ENCODE results near the gene NPLOC4. TPM values are rescaled to one million over a fixed set of nuclear protein-coding genes. Genes with fewer than 3 reads are reported as not detected.

Gene NPLOC4
- total RNA-seq, 4 donors from 2014 or later, result 176 to 290 (median 263) TPM

DNA sequence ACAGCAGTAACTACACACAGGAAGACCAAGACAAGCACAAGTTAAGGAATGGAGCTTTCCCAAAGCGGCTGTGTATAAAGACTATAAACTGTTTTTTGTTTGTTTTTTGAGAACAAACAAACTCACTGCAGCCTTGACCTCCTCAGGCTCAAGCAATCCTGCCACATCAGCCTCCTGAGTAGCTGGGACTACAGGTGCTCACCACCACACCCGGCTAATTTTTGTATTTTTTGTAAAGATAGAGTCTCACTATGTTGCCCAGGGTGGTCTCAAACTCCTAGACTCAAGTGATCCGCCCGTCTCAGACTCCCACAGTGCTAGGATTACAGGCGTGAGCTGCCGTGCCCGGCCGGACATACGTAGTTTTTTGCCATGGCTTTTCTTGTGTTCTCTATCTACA, 23.5 kb upstream of the NPLOC4 start:
- Histone ChIP-seq H3K27me3 (no peaks in the 10 kb centered on the region), H3K9me3 (no peaks in the 10 kb centered on the region), H3K4me1 (peaks cover 4% of the 10 kb centered on the region in 2 donors), H3K4me3 (no peak overlapping the region), H3K36me3 (peaks cover 0 to 5% of the 10 kb centered on the region in 2 donors), H3K27ac (no peak overlapping the region)
- TF ChIP-seq POLR2A (IDR thresholded peaks at IDR 0.05), result no peak
- TF ChIP-seq, protein P1, sequence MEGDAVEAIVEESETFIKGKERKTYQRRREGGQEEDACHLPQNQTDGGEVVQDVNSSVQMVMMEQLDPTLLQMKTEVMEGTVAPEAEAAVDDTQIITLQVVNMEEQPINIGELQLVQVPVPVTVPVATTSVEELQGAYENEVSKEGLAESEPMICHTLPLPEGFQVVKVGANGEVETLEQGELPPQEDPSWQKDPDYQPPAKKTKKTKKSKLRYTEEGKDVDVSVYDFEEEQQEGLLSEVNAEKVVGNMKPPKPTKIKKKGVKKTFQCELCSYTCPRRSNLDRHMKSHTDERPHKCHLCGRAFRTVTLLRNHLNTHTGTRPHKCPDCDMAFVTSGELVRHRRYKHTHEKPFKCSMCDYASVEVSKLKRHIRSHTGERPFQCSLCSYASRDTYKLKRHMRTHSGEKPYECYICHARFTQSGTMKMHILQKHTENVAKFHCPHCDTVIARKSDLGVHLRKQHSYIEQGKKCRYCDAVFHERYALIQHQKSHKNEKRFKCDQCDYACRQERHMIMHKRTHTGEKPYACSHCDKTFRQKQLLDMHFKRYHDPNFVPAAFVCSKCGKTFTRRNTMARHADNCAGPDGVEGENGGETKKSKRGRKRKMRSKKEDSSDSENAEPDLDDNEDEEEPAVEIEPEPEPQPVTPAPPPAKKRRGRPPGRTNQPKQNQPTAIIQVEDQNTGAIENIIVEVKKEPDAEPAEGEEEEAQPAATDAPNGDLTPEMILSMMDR (IDR thresholded peaks at IDR 0.05 in 4 of 5, conservative IDR thresholded peaks at IDR 0.05 in 1 of 5), result no peak
- DNase-seq, result no peak
- in situ Hi-C loops (cut with MboI; ENCODE audit: low sequenced_read_pairs in 4 of 4), result no loop called here
- no peak for ATAC-seq
- intact Hi-C loops (cut with DNase I; ENCODE audit: low total_unique reads), result no loop called here

DNA sequence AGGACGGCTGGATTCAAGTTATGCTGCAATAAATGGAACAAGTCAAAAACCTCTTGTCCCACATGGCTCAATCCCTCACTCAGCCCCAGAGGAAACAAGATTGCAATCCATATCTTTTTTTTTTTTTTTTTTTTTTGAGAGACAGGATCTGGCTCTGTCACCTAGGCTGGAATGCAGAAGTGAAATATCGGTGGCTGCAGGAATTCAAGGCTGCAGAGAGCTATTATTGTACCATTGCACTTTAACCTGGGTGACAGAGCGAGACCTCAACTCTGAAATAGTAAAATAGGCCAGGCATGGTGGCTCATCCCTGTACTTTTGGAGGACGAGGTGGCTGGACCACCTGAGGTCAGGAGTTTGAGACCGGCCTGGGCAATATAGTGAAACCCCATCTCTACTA, 22.1 kb upstream of the NPLOC4 start:
- no peak for TF ChIP-seq POLR2A (IDR thresholded peaks at IDR 0.05)
- TF ChIP-seq, protein P1 (IDR thresholded peaks at IDR 0.05 in 4 of 5, conservative IDR thresholded peaks at IDR 0.05 in 1 of 5), result no peak
- no peak overlapping the region for H3K27ac ChIP-seq
- DNase-seq, result no peak
- H3K4me3 ChIP-seq, result no peak overlapping the region
- H3K27me3 ChIP-seq, result no peaks in the 10 kb centered on the region
- intact Hi-C loops (cut with DNase I; ENCODE audit: low total_unique reads) (no loop called here), in situ Hi-C loops (cut with MboI; ENCODE audit: low sequenced_read_pairs in 4 of 4) (no loop called here)
- H3K9me3 ChIP-seq, result no peaks in the 10 kb centered on the region
- ATAC-seq, result no peak
- H3K4me1 ChIP-seq, result no peaks in the 10 kb centered on the region
- no peaks in the 10 kb centered on the region for H3K36me3 ChIP-seq

DNA sequence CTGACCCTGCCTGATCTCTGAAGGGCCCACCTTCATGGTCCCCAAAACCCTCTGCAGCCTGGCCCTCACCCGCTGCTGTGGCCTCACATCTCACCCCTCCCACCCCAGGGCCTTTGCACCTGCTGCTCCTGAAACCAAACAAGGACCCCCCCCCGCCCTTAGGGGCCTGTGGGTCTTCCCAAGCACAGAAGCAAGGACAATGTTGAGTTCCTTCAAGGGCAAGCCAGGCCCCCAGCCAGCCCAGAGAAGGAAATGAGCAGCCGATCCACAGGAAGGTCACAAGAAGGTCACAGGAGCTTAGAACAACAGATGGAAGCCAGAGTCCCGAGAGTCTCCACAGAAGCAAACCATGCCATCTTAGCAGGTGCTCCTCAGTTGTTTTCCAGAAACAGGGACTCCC, 19.9 kb upstream of the NPLOC4 start:
- H3K4me3 ChIP-seq, result no peak overlapping the region
- H3K27ac ChIP-seq, result no peak overlapping the region
- no peaks in the 10 kb centered on the region for H3K36me3 ChIP-seq
- peaks cover 0 to 6% (median 4%) of the 10 kb centered on the region in 3 donors for H3K27me3 ChIP-seq
- no peaks in the 10 kb centered on the region for H3K4me1 ChIP-seq
- DNase-seq (no peak), ATAC-seq (no peak)
- intact Hi-C loops (cut with DNase I; ENCODE audit: low total_unique reads) (no loop called here), in situ Hi-C loops (cut with MboI; ENCODE audit: low sequenced_read_pairs in 4 of 4) (no loop called here)
- no peaks in the 10 kb centered on the region for H3K9me3 ChIP-seq
- TF ChIP-seq POLR2A (IDR thresholded peaks at IDR 0.05), result no peak
- TF ChIP-seq, protein P1 (IDR thresholded peaks at IDR 0.05 in 4 of 5, conservative IDR thresholded peaks at IDR 0.05 in 1 of 5), result no peak

DNA sequence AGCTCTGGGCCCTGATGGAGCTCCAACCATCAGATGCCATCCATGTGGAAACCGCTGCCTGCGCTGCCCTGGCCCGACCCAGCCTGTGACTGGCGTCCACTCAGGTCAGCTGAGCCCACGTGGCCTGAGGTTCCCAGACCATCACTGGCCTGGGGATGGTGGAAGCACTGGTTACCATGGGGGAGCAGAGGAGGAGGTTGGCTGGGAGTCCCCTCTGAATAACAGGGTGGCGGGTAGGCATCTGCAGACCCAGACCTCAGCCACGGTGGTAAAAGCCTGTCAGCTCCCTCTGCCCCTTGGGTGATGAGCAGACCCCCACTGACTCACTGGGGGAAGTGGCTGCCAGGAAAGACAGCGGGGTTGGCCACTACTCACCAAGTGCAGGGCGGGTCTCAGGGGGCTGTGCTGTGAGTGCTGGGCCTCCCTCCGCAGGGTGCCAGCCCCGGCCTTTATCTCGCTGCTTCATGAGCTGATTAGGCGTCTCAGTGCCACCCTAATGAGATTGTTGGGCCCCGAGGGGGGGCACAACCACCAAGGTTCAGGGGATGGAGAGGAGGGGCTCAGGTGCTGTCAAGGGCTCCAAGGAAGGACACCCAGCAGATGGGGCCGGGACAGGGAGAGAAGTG, 19.3 kb upstream of the NPLOC4 start, which contains the start of gene PDE6G:
Gene PDE6G (minus strand): TSS at position 425 of the 626 bp plus-strand sequence. CDS start 3,237 bp downstream, outside the sequence.
- ATAC-seq (no peak), DNase-seq (no peak)
- Histone ChIP-seq H3K4me3 (no peak within 1 kb of the TSS), H3K9me3 (no peaks in the 10 kb centered on the region), H3K36me3 (no peaks in the 10 kb centered on the region), H3K27me3 (peaks cover 0 to 9% (median 4%) of the 10 kb centered on the region in 3 donors), H3K4me1 (no peaks in the 10 kb centered on the region), H3K27ac (no peak within 1 kb of the TSS)
- in situ Hi-C loops (cut with MboI; ENCODE audit: low sequenced_read_pairs in 4 of 4) (no loop called here), intact Hi-C loops (cut with DNase I; ENCODE audit: low total_unique reads) (no loop called here)
- no peak for TF ChIP-seq POLR2A (IDR thresholded peaks at IDR 0.05)
- TF ChIP-seq, protein P1 (IDR thresholded peaks at IDR 0.05 in 4 of 5, conservative IDR thresholded peaks at IDR 0.05 in 1 of 5), result no peak

Data from gastrocnemius medialis (tissue), 4 donors.